ENCODE results near the gene RINL. TPM values are rescaled to one million over a fixed set of nuclear protein-coding genes. Genes with fewer than 3 reads are reported as not detected.

RINL gene
- polyA plus RNA-seq, 1 donor (not counting 4 experiments of a cell fraction or from before 2014, with no cell fraction given): 6.3 TPM

DNA sequence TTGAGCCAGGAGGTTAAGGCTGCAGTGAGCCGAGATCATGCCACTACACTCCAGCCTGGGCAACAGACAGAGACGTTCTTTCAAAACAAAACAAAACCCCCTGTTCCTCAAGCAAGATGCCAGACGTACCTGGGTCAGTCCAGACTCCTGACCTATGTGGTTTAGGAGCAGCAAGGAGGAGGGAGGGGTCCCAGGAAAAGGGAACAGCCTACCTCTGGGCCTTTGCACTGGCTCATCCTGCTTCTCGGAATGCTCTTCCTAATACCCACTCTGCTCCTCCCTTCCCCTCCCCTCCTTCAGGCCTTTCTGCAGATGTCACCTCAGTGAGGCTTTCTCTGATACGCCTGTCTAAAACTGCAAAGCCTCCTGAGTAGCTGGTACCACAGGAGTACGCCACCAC lies 9.5 kb downstream of the RINL start:
- FAIRE-seq: no peak
- Histone ChIP-seq H3K9me3 (ENCODE audit: control insufficient read depth, low read depth, low read length) (no peaks in the 10 kb centered on the region), H2AFZ (ENCODE audit: control insufficient read depth, low read length) (no peak overlapping the region), H3K27me3 (ENCODE audit: control insufficient read depth, extremely low read depth, insufficient read depth, low read length) (no peaks in the 10 kb centered on the region), H3K4me3 (ENCODE audit: control insufficient read depth in 2 of 3, extremely low read depth in 1 of 3, insufficient read depth in 2 of 3, low read depth in 1 of 3, low read length in 3 of 3) (no peak overlapping the region), H3K4me1 (ENCODE audit: control insufficient read depth, extremely low read depth, insufficient read depth, low read length) (peaks cover 14% of the 10 kb centered on the region), H4K20me1 (ENCODE audit: control insufficient read depth, extremely low read depth, insufficient read depth, low read length) (no peaks in the 10 kb centered on the region), H3K9ac (ENCODE audit: control insufficient read depth, extremely low read depth, insufficient read depth, low read length) (no peak overlapping the region), H3K36me3 (ENCODE audit: control insufficient read depth in 2 of 2, extremely low read depth in 1 of 2, insufficient read depth in 2 of 2, low read length in 2 of 2) (no peaks in the 10 kb centered on the region), H3K27ac (ENCODE audit: control insufficient read depth, insufficient read depth, low read length) (no peak overlapping the region), H3K9me1 (ENCODE audit: control insufficient read depth, extremely low read depth, insufficient read depth, low read length) (no peaks in the 10 kb centered on the region), H3K4me2 (ENCODE audit: control insufficient read depth, extremely low read depth, insufficient read depth, low read depth, low read length) (no peak overlapping the region), H3K79me2 (ENCODE audit: control insufficient read depth, insufficient read depth, low read length) (no peaks in the 10 kb centered on the region)
- dilution Hi-C loops (cut with MboI; ENCODE audit: extremely low pct_ligation_motif_present, low sequenced_read_pairs): no loop called here
- no peak for DNase-seq (ENCODE audit: low read depth, low spot score)
- TF ChIP-seq EZH2 (IDR thresholded peaks at IDR 0.05; ENCODE audit: low read length): no peak
- TF ChIP-seq, protein P1, sequence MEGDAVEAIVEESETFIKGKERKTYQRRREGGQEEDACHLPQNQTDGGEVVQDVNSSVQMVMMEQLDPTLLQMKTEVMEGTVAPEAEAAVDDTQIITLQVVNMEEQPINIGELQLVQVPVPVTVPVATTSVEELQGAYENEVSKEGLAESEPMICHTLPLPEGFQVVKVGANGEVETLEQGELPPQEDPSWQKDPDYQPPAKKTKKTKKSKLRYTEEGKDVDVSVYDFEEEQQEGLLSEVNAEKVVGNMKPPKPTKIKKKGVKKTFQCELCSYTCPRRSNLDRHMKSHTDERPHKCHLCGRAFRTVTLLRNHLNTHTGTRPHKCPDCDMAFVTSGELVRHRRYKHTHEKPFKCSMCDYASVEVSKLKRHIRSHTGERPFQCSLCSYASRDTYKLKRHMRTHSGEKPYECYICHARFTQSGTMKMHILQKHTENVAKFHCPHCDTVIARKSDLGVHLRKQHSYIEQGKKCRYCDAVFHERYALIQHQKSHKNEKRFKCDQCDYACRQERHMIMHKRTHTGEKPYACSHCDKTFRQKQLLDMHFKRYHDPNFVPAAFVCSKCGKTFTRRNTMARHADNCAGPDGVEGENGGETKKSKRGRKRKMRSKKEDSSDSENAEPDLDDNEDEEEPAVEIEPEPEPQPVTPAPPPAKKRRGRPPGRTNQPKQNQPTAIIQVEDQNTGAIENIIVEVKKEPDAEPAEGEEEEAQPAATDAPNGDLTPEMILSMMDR (optimal IDR thresholded peaks at IDR 0.05 in 1 of 3, IDR thresholded peaks at IDR 0.05 in 1 of 3, conservative IDR thresholded peaks at IDR 0.05 in 1 of 3; ENCODE audit: extremely low read depth in 1 of 3, insufficient read depth in 2 of 3, low read length in 3 of 3): no peak

GRCh38 chr19:38867171-38867780 lies 10.8 kb downstream of the RINL start:
- H3K79me2 ChIP-seq (ENCODE audit: control insufficient read depth, insufficient read depth, low read length): no peaks in the 10 kb centered on the region
- no peak overlapping the region for H2AFZ ChIP-seq (ENCODE audit: control insufficient read depth, low read length)
- no peak overlapping the region for H3K4me2 ChIP-seq (ENCODE audit: control insufficient read depth, extremely low read depth, insufficient read depth, low read depth, low read length)
- H3K9me3 ChIP-seq (ENCODE audit: control insufficient read depth, low read depth, low read length): no peaks in the 10 kb centered on the region
- peaks cover 9% of the 10 kb centered on the region for H3K4me1 ChIP-seq (ENCODE audit: control insufficient read depth, extremely low read depth, insufficient read depth, low read length)
- no peaks in the 10 kb centered on the region for H3K9me1 ChIP-seq (ENCODE audit: control insufficient read depth, extremely low read depth, insufficient read depth, low read length)
- dilution Hi-C loops (cut with MboI; ENCODE audit: extremely low pct_ligation_motif_present, low sequenced_read_pairs): no loop called here
- H3K4me3 ChIP-seq (ENCODE audit: control insufficient read depth in 2 of 3, extremely low read depth in 1 of 3, insufficient read depth in 2 of 3, low read depth in 1 of 3, low read length in 3 of 3): no peak overlapping the region
- no peak overlapping the region for H3K27ac ChIP-seq (ENCODE audit: control insufficient read depth, insufficient read depth, low read length)
- H4K20me1 ChIP-seq (ENCODE audit: control insufficient read depth, extremely low read depth, insufficient read depth, low read length): no peaks in the 10 kb centered on the region
- FAIRE-seq: no peak
- no peaks in the 10 kb centered on the region for H3K27me3 ChIP-seq (ENCODE audit: control insufficient read depth, extremely low read depth, insufficient read depth, low read length)
- H3K36me3 ChIP-seq (ENCODE audit: control insufficient read depth in 2 of 2, extremely low read depth in 1 of 2, insufficient read depth in 2 of 2, low read length in 2 of 2): no peaks in the 10 kb centered on the region
- TF ChIP-seq EZH2 (IDR thresholded peaks at IDR 0.05; ENCODE audit: low read length): no peak
- TF ChIP-seq, protein P1 (optimal IDR thresholded peaks at IDR 0.05 in 1 of 3, IDR thresholded peaks at IDR 0.05 in 1 of 3, conservative IDR thresholded peaks at IDR 0.05 in 1 of 3; ENCODE audit: extremely low read depth in 1 of 3, insufficient read depth in 2 of 3, low read length in 3 of 3): no peak
- no peak for DNase-seq (ENCODE audit: low read depth, low spot score)
- H3K9ac ChIP-seq (ENCODE audit: control insufficient read depth, extremely low read depth, insufficient read depth, low read length): no peak overlapping the region
